Central memory CD8-positive, alpha-beta T cell (primary cell): ENCODE data around the gene GPC5.
"Not testable (repeated sequence)": the region's sequence is repeated elsewhere in the genome, so short reads cannot be mapped to it uniquely, and the experiment has no call there.

Source experiments
- ATAC-seq: fragments of 150-1000 bp; cut with Tn5 transposase; replicated peaks from 2 replicates; pipeline ENCODE4 v1.10.0; 2022; ENCODE audit warnings: mild to moderate bottlenecking, moderate FRiP score, moderate number of reproducible peaks; ENCODE audit not compliant: poor library complexity, severe bottlenecking; ENCODE audit errors: extremely low read depth
- DNase-seq, 2 donors: peaks; one replicate each; pipeline ENCODE4 v3.0.0; 2021; ENCODE audit warnings: low spot score in 2 of 2
- H3K27ac Mint-ChIP-seq: one replicate; pipeline ENCODE4 v1.8.0; 2022; ENCODE audit warnings: low read depth, mild to moderate bottlenecking, moderate library complexity, mixed read lengths
- H3K27me3 Mint-ChIP-seq: one replicate; pipeline ENCODE4 v1.8.0; 2022; ENCODE audit warnings: mixed read lengths
- H3K36me3 Mint-ChIP-seq: one replicate; pipeline ENCODE4 v1.8.0; 2022; ENCODE audit warnings: mild to moderate bottlenecking, moderate library complexity, mixed read lengths; ENCODE audit not compliant: insufficient read depth
- H3K4me1 Mint-ChIP-seq: one replicate; pipeline ENCODE4 v1.8.0; 2022; ENCODE audit warnings: mixed read lengths
- H3K4me3 Mint-ChIP-seq: one replicate; pipeline ENCODE4 v1.8.0; 2022; ENCODE audit warnings: mild to moderate bottlenecking, moderate library complexity, mixed read lengths
- H3K9me3 Mint-ChIP-seq: one replicate; pipeline ENCODE4 v1.8.0; 2022; ENCODE audit warnings: mixed read lengths

GPC5 gene

GRCh38 chr13:92270990-92271389, 872.6 kb downstream of the GPC5 start:
- Mint-ChIP-seq H3K36me3 (no peaks in the 10 kb centered on the region), H3K27me3 (no peaks in the 10 kb centered on the region), H3K9me3 (peaks cover 11% of the 10 kb centered on the region), H3K4me3 (no peak overlapping the region), H3K4me1 (no peaks in the 10 kb centered on the region), H3K27ac (no peak overlapping the region)
- ATAC-seq (no peak), DNase-seq (no peak)

- no peaks in the 10 kb centered on the region for H3K27me3 Mint-ChIP-seq
- H3K36me3 Mint-ChIP-seq, result no peaks in the 10 kb centered on the region
These were observed 873.8 kb downstream of the GPC5 start for GRCh38 chr13:92272177-92272576.

DNA sequence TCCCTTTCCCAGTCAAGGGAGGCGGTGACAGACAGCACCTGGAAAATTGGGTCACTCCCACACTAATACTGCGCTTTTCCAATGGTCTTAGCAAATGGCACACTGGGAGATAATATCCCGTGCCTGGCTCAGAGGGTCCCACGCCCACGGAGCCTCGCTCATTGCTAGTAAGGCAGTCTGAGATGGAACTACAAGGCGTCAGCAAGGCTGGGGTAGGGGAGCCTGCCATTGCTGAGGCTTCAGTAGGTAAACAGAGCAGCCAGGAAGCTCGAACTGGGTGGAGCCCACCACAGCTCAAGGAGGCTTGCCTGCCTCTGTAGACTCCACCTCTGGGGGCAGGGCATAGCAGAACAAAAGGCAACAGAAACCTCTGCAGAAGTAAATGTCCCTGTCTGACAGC, 882.6 kb downstream of the GPC5 start:
- not testable (repeated sequence) for H3K4me1 Mint-ChIP-seq, H3K27ac Mint-ChIP-seq, ATAC-seq, H3K27me3 Mint-ChIP-seq, DNase-seq, H3K4me3 Mint-ChIP-seq, H3K9me3 Mint-ChIP-seq, H3K36me3 Mint-ChIP-seq

More at GRCh38 chr13:92272177-92272576, 873.8 kb downstream of the GPC5 start:
- Mint-ChIP-seq H3K4me1 (no peaks in the 10 kb centered on the region), H3K27ac (no peak overlapping the region), H3K9me3 (peaks cover 11% of the 10 kb centered on the region), H3K4me3 (no peak overlapping the region)
- no peak for DNase-seq
- no peak for ATAC-seq

DNA sequence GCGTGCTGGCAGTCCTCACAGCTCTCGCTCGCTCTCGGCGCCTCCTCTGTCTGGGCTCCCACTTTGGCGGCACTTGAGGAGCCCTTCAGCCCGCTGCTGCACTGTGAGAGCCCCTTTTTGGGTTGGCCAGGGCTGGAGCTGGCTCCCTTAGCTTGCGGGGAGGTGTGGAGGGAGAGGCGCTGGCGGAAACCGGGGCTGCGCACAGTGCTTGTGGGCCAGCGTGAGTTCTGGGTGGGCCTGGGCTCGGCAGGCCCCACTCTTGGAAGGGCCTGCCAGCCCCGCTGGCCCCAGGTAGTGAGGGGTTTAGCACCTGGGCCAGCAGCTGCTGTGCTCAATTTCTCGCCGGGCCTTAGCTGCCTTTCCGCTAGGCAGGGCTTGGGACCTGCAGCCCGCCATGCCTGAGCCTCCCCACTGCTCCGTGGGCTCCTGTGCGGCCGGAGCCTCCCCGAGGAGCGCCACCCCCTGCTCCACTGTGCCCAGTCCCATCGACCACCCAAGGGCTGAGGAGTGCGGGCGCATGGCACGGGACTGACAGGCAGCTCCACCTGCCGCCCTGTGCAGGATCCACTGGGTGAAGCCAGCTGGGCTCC, 892.4 kb downstream of the GPC5 start:
- not testable (repeated sequence) for ATAC-seq, DNase-seq, H3K4me1 Mint-ChIP-seq, H3K36me3 Mint-ChIP-seq, H3K4me3 Mint-ChIP-seq, H3K27ac Mint-ChIP-seq, H3K27me3 Mint-ChIP-seq
- H3K9me3 Mint-ChIP-seq, result peaks cover 28% of the 10 kb centered on the region

DNA sequence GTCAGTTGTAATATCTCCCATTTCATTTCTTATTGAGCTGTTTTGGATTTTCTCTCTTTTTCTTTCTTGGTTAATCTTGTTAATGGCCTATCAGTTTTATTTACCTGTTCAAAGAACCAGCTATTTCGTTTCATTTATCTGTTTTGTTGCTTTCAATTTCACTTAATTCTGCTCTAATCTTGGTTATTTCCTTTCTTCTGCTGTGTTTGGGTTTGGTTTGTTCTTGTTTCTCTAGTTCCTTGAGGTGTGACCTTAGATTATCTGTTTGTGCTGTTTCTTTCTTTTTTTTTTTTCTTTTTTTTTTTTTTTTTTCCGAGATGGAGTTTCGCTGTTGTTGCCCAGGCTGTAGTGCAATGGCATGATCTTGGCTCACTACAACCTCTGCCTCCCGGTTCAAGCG, 896.1 kb downstream of the GPC5 start:
- ATAC-seq, H3K27me3 Mint-ChIP-seq, H3K4me3 Mint-ChIP-seq, DNase-seq, H3K36me3 Mint-ChIP-seq, H3K27ac Mint-ChIP-seq, H3K4me1 Mint-ChIP-seq: not testable (repeated sequence)
- H3K9me3 Mint-ChIP-seq, result peaks cover 22% of the 10 kb centered on the region

GRCh38 chr13:92296154-92296671, 897.8 kb downstream of the GPC5 start:
- not testable (repeated sequence) for H3K27ac Mint-ChIP-seq, H3K36me3 Mint-ChIP-seq, H3K4me1 Mint-ChIP-seq, H3K27me3 Mint-ChIP-seq, H3K4me3 Mint-ChIP-seq, ATAC-seq, DNase-seq
- H3K9me3 Mint-ChIP-seq, result peaks cover 22% of the 10 kb centered on the region

GRCh38 chr13:92297971-92298942, 899.8 kb downstream of the GPC5 start:
- no peaks in the 10 kb centered on the region for H3K27me3 Mint-ChIP-seq
- H3K9me3 Mint-ChIP-seq, result peaks cover 22% of the 10 kb centered on the region
- no peak overlapping the region for H3K27ac Mint-ChIP-seq
- no peak for DNase-seq
- no peaks in the 10 kb centered on the region for H3K36me3 Mint-ChIP-seq
- ATAC-seq, result no peak
- no peak overlapping the region for H3K4me3 Mint-ChIP-seq
- no peaks in the 10 kb centered on the region for H3K4me1 Mint-ChIP-seq

DNA sequence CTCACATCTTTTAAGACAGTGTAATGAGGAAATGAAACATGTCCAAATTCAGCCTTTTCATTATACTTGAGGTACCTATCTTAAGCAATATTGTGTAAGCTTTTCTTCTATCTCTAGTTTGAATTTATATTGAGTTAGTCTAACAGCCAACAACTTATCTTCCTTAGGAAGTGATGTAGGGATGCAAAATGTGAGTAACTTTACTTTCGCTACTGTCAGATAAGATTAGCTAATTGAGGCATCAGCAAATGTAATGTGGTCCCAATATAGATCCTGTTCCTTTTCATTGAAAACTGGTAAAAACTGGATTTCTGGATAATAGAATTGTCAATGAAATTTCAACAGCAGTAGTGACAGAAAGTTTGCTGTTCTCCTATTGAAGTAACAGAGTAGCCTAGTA, 902.2 kb downstream of the GPC5 start:
- DNase-seq (no peak), ATAC-seq (no peak)
- Mint-ChIP-seq H3K27me3 (no peaks in the 10 kb centered on the region), H3K27ac (no peak overlapping the region), H3K4me3 (no peak overlapping the region), H3K36me3 (no peaks in the 10 kb centered on the region), H3K9me3 (peaks cover 7% of the 10 kb centered on the region), H3K4me1 (no peaks in the 10 kb centered on the region)

GRCh38 chr13:92303428-92303827, 905.0 kb downstream of the GPC5 start:
- DNase-seq (no peak), ATAC-seq (no peak)
- Mint-ChIP-seq H3K9me3 (peaks cover 11% of the 10 kb centered on the region), H3K4me1 (no peaks in the 10 kb centered on the region), H3K27ac (no peak overlapping the region), H3K36me3 (no peaks in the 10 kb centered on the region), H3K27me3 (no peaks in the 10 kb centered on the region), H3K4me3 (no peak overlapping the region)

DNA sequence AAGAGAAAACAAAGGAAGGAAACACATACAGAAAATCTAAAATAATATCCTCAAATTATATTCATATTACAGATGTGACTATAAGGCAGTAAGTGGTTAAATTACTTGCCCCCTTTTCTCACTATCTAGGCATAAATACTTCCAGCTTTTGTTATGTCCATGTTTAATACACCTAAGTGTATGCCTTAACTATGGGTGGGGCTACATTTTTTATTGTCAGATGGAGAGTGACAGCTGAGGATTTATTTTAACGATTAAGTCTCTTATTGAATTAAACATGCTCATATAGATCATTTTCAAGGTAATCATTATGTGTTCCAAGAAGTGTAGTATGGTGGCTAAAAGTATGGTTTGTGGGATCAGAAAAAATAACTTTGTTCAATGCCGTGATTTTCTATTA, 909.3 kb downstream of the GPC5 start:
- H3K27ac Mint-ChIP-seq, result no peak overlapping the region
- ATAC-seq, result no peak
- no peaks in the 10 kb centered on the region for H3K27me3 Mint-ChIP-seq
- H3K36me3 Mint-ChIP-seq, result no peaks in the 10 kb centered on the region
- DNase-seq, result no peak
- no peaks in the 10 kb centered on the region for H3K4me1 Mint-ChIP-seq
- peaks cover 21% of the 10 kb centered on the region for H3K9me3 Mint-ChIP-seq
- no peak overlapping the region for H3K4me3 Mint-ChIP-seq

GRCh38 chr13:92312823-92313222, 914.4 kb downstream of the GPC5 start:
- no peaks in the 10 kb centered on the region for H3K4me1 Mint-ChIP-seq
- no peak overlapping the region for H3K27ac Mint-ChIP-seq
- peaks cover 11% of the 10 kb centered on the region for H3K9me3 Mint-ChIP-seq
- H3K36me3 Mint-ChIP-seq, result no peaks in the 10 kb centered on the region
- H3K27me3 Mint-ChIP-seq, result no peaks in the 10 kb centered on the region
- no peak for ATAC-seq
- DNase-seq, result no peak
- H3K4me3 Mint-ChIP-seq, result no peak overlapping the region

- H3K9me3 Mint-ChIP-seq, result peaks cover 11% of the 10 kb centered on the region
- no peak overlapping the region for H3K27ac Mint-ChIP-seq
- DNase-seq (no peak), ATAC-seq (no peak)
- no peak overlapping the region for H3K4me3 Mint-ChIP-seq
- no peaks in the 10 kb centered on the region for H3K27me3 Mint-ChIP-seq
- H3K4me1 Mint-ChIP-seq, result no peaks in the 10 kb centered on the region
- H3K36me3 Mint-ChIP-seq, result no peaks in the 10 kb centered on the region
These were observed 915.0 kb downstream of the GPC5 start for GRCh38 chr13:92313382-92313781.

GRCh38 chr13:92315265-92315664, 916.8 kb downstream of the GPC5 start:
- Mint-ChIP-seq H3K4me3 (no peak overlapping the region), H3K4me1 (no peaks in the 10 kb centered on the region), H3K27me3 (no peaks in the 10 kb centered on the region), H3K27ac (no peak overlapping the region), H3K9me3 (peaks cover 6% of the 10 kb centered on the region), H3K36me3 (no peaks in the 10 kb centered on the region)
- DNase-seq, result no peak
- ATAC-seq, result no peak
